Ammon's horn (tissue), 1 donor: ENCODE data around the gene NACA2.
"Not testable (repeated sequence)": the region's sequence is repeated elsewhere in the genome, so short reads cannot be mapped to it uniquely, and the experiment has no call there.

Experiments
- DNase-seq: peaks from one replicate; pipeline ENCODE4 v3.0.0-alpha.2; 2016; ENCODE audit warnings: low spot score

Gene NACA2

GRCh38 chr17:61599608-61600007 is 8.6 kb upstream of the NACA2 start:
- DNase-seq = no peak

GRCh38 chr17:61598014-61598413 is 7.0 kb upstream of the NACA2 start:
- no peak for DNase-seq

GRCh38 chr17:61597607-61598006 is 6.6 kb upstream of the NACA2 start:
- no peak for DNase-seq

- DNase-seq = no peak
These were observed 4.6 kb upstream of the NACA2 start for GRCh38 chr17:61595418-61596186.

GRCh38 chr17:61594294-61594825 is 3.3 kb upstream of the NACA2 start:
- DNase-seq = no peak

- DNase-seq = no peak
These were observed 2.4 kb upstream of the NACA2 start for GRCh38 chr17:61593426-61593825.

GRCh38 chr17:61591930-61592329 is 911 bp upstream of the NACA2 start:
- DNase-seq = no peak

- DNase-seq = no peak
These were observed 1.0 kb downstream of the NACA2 start for GRCh38 chr17:61589990-61590389.

- no peak for DNase-seq
These were observed 3.0 kb downstream of the NACA2 start for GRCh38 chr17:61587807-61588660.

- no peak for DNase-seq
These were observed 3.8 kb downstream of the NACA2 start for GRCh38 chr17:61587242-61587641.

- DNase-seq = not testable (repeated sequence)
These were observed 4.4 kb downstream of the NACA2 start for GRCh38 chr17:61586622-61587021.

- DNase-seq = no peak
These were observed 4.9 kb downstream of the NACA2 start for GRCh38 chr17:61586031-61586566.

GRCh38 chr17:61584866-61585265 is 6.2 kb downstream of the NACA2 start:
- DNase-seq = peak; percentile 35

- no peak for DNase-seq
These were observed 6.8 kb downstream of the NACA2 start for GRCh38 chr17:61584266-61584665.

- DNase-seq = no peak
These were observed 7.3 kb downstream of the NACA2 start for GRCh38 chr17:61583660-61584264.

- no peak for DNase-seq
These were observed 7.8 kb downstream of the NACA2 start for GRCh38 chr17:61583242-61583641.

- no peak for DNase-seq
These were observed 8.4 kb downstream of the NACA2 start for GRCh38 chr17:61582593-61582992.

- no peak for DNase-seq
These were observed 9.2 kb downstream of the NACA2 start for GRCh38 chr17:61581611-61582349.

- DNase-seq = no peak
These were observed 10.5 kb downstream of the NACA2 start for GRCh38 chr17:61580502-61580901.

- DNase-seq = no peak
These were observed 11.1 kb downstream of the NACA2 start for GRCh38 chr17:61579961-61580360.

- DNase-seq = no peak
These were observed 11.7 kb downstream of the NACA2 start for GRCh38 chr17:61579347-61579746.

GRCh38 chr17:61578645-61579044 is 12.4 kb downstream of the NACA2 start:
- no peak for DNase-seq
